Adrenal gland (tissue), 5 donors: ENCODE data around the gene ZBTB24.

Experiments used
- POLR2A ChIP-seq, 2 donors: fragments of 450-650 bp; IDR thresholded peaks; one replicate each; pipeline ENCODE4 v1.6.1; 2017; ENCODE audit warnings: antibody characterized with exemption in 2 of 2, mild to moderate bottlenecking in 2 of 2, moderate library complexity in 1 of 2
- TF ChIP-seq, protein P1 (sequence below), 6 experiments: fragments of 450-650 bp in 4 of 6; fragments of 200-600 bp in 2 of 6; sonication (generic) in 1 of 6; IDR thresholded peaks; 1 replicate in 5 of 6; 2 replicates in 1 of 6; pipeline versions ENCODE4 v1.5.1 to v1.8.0; 2016 to 2021; ENCODE audit warnings: antibody characterized with exemption in 6 of 6, mild to moderate bottlenecking in 2 of 6, moderate library complexity in 1 of 6
- donor health status: DM: no; HTN: no; CAD: no.

DNA sequence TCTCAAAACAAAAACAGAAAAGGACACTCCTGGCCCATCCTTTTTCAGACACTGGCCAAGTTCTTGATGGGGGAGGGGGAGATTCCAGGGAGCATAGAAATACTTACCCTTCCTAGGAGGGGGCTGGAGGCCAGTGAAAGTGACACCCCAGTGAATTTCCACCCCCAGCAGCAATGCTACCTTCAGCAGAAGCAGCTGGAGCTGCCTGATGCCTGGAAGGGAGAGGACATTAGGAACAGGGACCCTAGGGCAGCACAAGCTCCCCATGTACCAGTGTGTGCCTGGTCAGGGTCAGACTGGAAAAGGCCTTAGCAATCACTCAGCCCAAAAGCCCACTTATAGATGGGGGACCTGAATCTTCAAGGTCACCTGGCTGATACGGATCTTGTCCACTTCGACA is 29.9 kb downstream of the ZBTB24 start:
- TF ChIP-seq, protein P1, sequence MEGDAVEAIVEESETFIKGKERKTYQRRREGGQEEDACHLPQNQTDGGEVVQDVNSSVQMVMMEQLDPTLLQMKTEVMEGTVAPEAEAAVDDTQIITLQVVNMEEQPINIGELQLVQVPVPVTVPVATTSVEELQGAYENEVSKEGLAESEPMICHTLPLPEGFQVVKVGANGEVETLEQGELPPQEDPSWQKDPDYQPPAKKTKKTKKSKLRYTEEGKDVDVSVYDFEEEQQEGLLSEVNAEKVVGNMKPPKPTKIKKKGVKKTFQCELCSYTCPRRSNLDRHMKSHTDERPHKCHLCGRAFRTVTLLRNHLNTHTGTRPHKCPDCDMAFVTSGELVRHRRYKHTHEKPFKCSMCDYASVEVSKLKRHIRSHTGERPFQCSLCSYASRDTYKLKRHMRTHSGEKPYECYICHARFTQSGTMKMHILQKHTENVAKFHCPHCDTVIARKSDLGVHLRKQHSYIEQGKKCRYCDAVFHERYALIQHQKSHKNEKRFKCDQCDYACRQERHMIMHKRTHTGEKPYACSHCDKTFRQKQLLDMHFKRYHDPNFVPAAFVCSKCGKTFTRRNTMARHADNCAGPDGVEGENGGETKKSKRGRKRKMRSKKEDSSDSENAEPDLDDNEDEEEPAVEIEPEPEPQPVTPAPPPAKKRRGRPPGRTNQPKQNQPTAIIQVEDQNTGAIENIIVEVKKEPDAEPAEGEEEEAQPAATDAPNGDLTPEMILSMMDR (IDR thresholded peaks at IDR 0.05) = no peak
- TF ChIP-seq POLR2A (IDR thresholded peaks at IDR 0.05) = no peak
